ENCODE results near the gene SAFB.

DNA sequence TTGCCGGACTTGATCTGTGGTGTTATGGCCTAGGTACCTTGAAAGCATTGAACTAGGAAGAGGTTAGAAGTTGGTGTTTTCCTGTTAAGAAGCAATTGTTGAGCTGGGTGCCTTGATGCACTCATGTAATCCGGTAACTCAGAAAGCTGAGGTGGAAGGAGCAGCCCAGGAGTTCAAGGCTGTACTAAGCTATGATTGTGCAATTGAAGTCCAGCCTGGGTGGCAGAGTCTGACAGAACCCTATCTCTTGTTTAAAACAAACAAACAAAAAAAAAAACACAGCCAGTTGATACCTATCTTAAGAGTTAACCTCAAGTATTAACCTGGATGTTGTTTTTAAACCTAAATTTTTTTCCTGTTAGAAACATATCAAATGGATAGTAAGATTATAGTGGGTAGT is 19.3 kb downstream of the SAFB start:
- TF ChIP-seq, protein P1, sequence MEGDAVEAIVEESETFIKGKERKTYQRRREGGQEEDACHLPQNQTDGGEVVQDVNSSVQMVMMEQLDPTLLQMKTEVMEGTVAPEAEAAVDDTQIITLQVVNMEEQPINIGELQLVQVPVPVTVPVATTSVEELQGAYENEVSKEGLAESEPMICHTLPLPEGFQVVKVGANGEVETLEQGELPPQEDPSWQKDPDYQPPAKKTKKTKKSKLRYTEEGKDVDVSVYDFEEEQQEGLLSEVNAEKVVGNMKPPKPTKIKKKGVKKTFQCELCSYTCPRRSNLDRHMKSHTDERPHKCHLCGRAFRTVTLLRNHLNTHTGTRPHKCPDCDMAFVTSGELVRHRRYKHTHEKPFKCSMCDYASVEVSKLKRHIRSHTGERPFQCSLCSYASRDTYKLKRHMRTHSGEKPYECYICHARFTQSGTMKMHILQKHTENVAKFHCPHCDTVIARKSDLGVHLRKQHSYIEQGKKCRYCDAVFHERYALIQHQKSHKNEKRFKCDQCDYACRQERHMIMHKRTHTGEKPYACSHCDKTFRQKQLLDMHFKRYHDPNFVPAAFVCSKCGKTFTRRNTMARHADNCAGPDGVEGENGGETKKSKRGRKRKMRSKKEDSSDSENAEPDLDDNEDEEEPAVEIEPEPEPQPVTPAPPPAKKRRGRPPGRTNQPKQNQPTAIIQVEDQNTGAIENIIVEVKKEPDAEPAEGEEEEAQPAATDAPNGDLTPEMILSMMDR (IDR thresholded peaks at IDR 0.05), result no peak
- no peak for TF ChIP-seq POLR2A (IDR thresholded peaks at IDR 0.05)
